ENCODE data around the gene PC.
"Not testable (repeated sequence)": the region's sequence is repeated elsewhere in the genome, so short reads cannot be mapped to it uniquely, and the experiment has no call there.

- not testable (repeated sequence) for TF ChIP-seq CTCF, POLR2AphosphoS5, POLR2A (IDR thresholded peaks at IDR 0.05)
Observed at GRCh38 chr11:66961691-66962213, 3.6 kb upstream of the PC start.
